CD4-positive, alpha-beta memory T cell (primary cell): Measurements from ENCODE around the gene SHQ1. TPM values are rescaled to one million over a fixed set of nuclear protein-coding genes. Genes with fewer than 3 reads are reported as not detected.

Experiments used
- CTCF ChIA-PET: fragments of 350-600 bp; sonication (Branson Sonifier 250); formaldehyde crosslinking; loops from one replicate; lab custom pipeline; 2021; ENCODE audit warnings: inconsistent platforms; ENCODE audit not compliant: partially characterized antibody; lab: Charles Lee
- POLR2A ChIA-PET: fragments of 350-600 bp; sonication (Branson Sonifier 250); formaldehyde crosslinking; loops from one replicate; lab custom pipeline; 2021; ENCODE audit not compliant: partially characterized antibody; lab: Charles Lee
- DNase-seq, 5 donors: peaks; one replicate each; pipeline versions ENCODE4 v3.0.0 to v3.0.0-alpha.2; 2020 to 2022; ENCODE audit warnings: mixed read lengths in 1 of 5
- H3K27ac ChIP-seq: one replicate; pipeline ENCODE4 v1.7.0; 2013; ENCODE audit warnings: low read depth, low read length
- H3K27me3 ChIP-seq: 2 replicates; pipeline ENCODE4 v1.7.0; 2013; ENCODE audit warnings: mild to moderate bottlenecking, low read length, moderate library complexity; ENCODE audit not compliant: insufficient read depth
- H3K36me3 ChIP-seq: 2 replicates; pipeline ENCODE4 v1.7.0; 2013; ENCODE audit warnings: mild to moderate bottlenecking, low read length, moderate library complexity; ENCODE audit not compliant: insufficient read depth
- H3K4me1 ChIP-seq: 2 replicates; pipeline ENCODE4 v1.7.0; 2013; ENCODE audit warnings: mild to moderate bottlenecking, low read length, moderate library complexity; ENCODE audit not compliant: insufficient read depth
- H3K4me3 ChIP-seq, 2 donors: one replicate each; pipeline ENCODE4 v1.7.0; 2013; ENCODE audit warnings: low read length in 2 of 2, mild to moderate bottlenecking in 1 of 2
- H3K9me3 ChIP-seq, 2 donors: one replicate each; pipeline ENCODE4 v1.7.0; 2013; ENCODE audit warnings: low read length in 2 of 2, control low read depth in 1 of 2; ENCODE audit not compliant: control insufficient read depth in 1 of 2
- H3K27ac Mint-ChIP-seq, 7 donors: one replicate each; pipeline ENCODE4 v1.8.0; 2020 to 2021; ENCODE audit warnings: mixed read lengths in 7 of 7, mild to moderate bottlenecking in 6 of 7, inconsistent platforms in 3 of 7, moderate library complexity in 3 of 7
- H3K27me3 Mint-ChIP-seq, 2 donors: one replicate each; pipeline ENCODE4 v1.8.0; 2020 to 2021; ENCODE audit warnings: mixed read lengths in 2 of 2
- H3K36me3 Mint-ChIP-seq, 2 donors: one replicate each; pipeline ENCODE4 v1.8.0; 2020 to 2021; ENCODE audit warnings: mixed read lengths in 2 of 2, inconsistent platforms in 1 of 2, mild to moderate bottlenecking in 1 of 2
- H3K4me1 Mint-ChIP-seq, 4 donors: one replicate each; pipeline ENCODE4 v1.8.0; 2020 to 2021; ENCODE audit warnings: mixed read lengths in 4 of 4, mild to moderate bottlenecking in 1 of 4
- H3K4me3 Mint-ChIP-seq, 8 donors: one replicate each; pipeline ENCODE4 v1.8.0; 2020 to 2021; ENCODE audit warnings: mixed read lengths in 8 of 8, mild to moderate bottlenecking in 7 of 8, moderate library complexity in 6 of 8, inconsistent platforms in 3 of 8
- H3K9me3 Mint-ChIP-seq, 8 donors: one replicate each; pipeline ENCODE4 v1.8.0; 2020 to 2021; ENCODE audit warnings: mixed read lengths in 8 of 8, mild to moderate bottlenecking in 5 of 8, inconsistent platforms in 3 of 8, moderate library complexity in 1 of 8
- intact Hi-C: fragments of 100-400 bp; cut with micrococcal nuclease; formaldehyde crosslinking; loops from one replicate; pipeline ENCODE4 v1.15.1; 2023
- polyA plus RNA-seq, 2 donors: library from polyadenylated mRNA; unstranded; fragments of 300-500 nt; fragmentation: Illumina TruSeq; gene quantifications; one replicate each; pipeline ENCODE4 v1.2.3, GENCODE V29; 2021
- total RNA-seq, 2 experiments: library from RNA; stranded (reverse); gene quantifications; one replicate each; pipeline ENCODE4 v1.2.3, GENCODE V29; 2021

Gene SHQ1
- total and polyA plus RNA-seq, 4 experiments from 2014 or later, result 6.6 to 31.2 (median 26.1) TPM

GRCh38 chr3:72812201-72812600, 36.0 kb downstream of the SHQ1 start:
- no peaks in the 10 kb centered on the region for H3K36me3 ChIP-seq
- ChIA-PET CTCF (interaction anchor here (1.0 to 3.8 kb wide), 3 partner anchors 10 to 937 kb away, joined by 3 to 28 read pairs (median 22); no protein-coding TSS in a partner anchor), POLR2A (interaction anchor here (1.5 kb wide), 1 partner anchor 8 kb away, joined by 3 read pairs; no protein-coding TSS in a partner anchor)
- no peaks in the 10 kb centered on the region for H3K27me3 ChIP-seq
- no peak overlapping the region for H3K4me3 ChIP-seq
- intact Hi-C loops, result no loop called here
- H3K9me3 ChIP-seq, result no peaks in the 10 kb centered on the region
- H3K4me1 ChIP-seq, result no peaks in the 10 kb centered on the region
- Mint-ChIP-seq H3K4me1 (no peaks in the 10 kb centered on the region), H3K9me3 (no peaks in the 10 kb centered on the region), H3K27me3 (no peaks in the 10 kb centered on the region), H3K4me3 (no peak overlapping the region), H3K36me3 (peaks cover 55 to 61% of the 10 kb centered on the region in 2 donors), H3K27ac (no peak overlapping the region)
- no peak overlapping the region for H3K27ac ChIP-seq
- DNase-seq, result no peak

DNA sequence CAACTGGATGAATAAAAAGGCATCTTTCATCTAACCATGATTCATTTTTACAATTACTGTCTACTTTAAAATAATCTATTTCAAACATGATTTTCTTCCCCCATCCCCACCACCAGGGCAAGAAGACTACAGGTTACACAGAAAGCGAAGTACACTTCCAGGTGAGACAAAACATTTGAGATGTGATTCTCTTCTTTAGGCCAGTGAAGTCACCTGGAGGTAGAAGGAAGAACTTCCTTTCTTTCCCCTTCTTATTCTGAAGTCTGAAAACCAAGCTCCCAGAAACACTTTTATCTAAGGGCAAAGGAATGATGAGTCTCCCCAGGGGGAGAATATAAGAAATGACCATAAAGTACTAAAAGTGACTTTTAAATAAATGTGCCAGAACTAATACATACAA, 36.7 kb downstream of the SHQ1 start:
- Histone ChIP-seq H3K4me3 (no peak overlapping the region), H3K9me3 (no peaks in the 10 kb centered on the region), H3K27me3 (no peaks in the 10 kb centered on the region), H3K36me3 (no peaks in the 10 kb centered on the region), H3K4me1 (no peaks in the 10 kb centered on the region), H3K27ac (no peak overlapping the region)
- CTCF ChIA-PET, result interaction anchor here (0.7 to 3.8 kb wide), 3 partner anchors 10 to 936 kb away, joined by 3 to 28 read pairs (median 22); no protein-coding TSS in a partner anchor
- intact Hi-C loops, result no loop called here
- no peak for DNase-seq
- POLR2A ChIA-PET, result interaction anchor here (1.5 to 1.6 kb wide), 2 partner anchors 9 to 72 kb away, joined by 3 to 4 read pairs; no protein-coding TSS in a partner anchor
- no peak overlapping the region for H3K27ac Mint-ChIP-seq
- H3K9me3 Mint-ChIP-seq, result no peaks in the 10 kb centered on the region
- no peaks in the 10 kb centered on the region for H3K27me3 Mint-ChIP-seq
- no peaks in the 10 kb centered on the region for H3K4me1 Mint-ChIP-seq
- H3K36me3 Mint-ChIP-seq, result peaks cover 56 to 62% of the 10 kb centered on the region in 2 donors
- H3K4me3 Mint-ChIP-seq, result no peak overlapping the region

- Mint-ChIP-seq H3K27ac (no peak overlapping the region), H3K27me3 (no peaks in the 10 kb centered on the region), H3K4me1 (no peaks in the 10 kb centered on the region), H3K36me3 (peaks cover 55 to 59% of the 10 kb centered on the region in 2 donors), H3K9me3 (no peaks in the 10 kb centered on the region), H3K4me3 (no peak overlapping the region)
- intact Hi-C loops, result no loop called here
- H3K4me1 ChIP-seq, result no peaks in the 10 kb centered on the region
- H3K36me3 ChIP-seq, result no peaks in the 10 kb centered on the region
- H3K27me3 ChIP-seq, result no peaks in the 10 kb centered on the region
- no peak overlapping the region for H3K27ac ChIP-seq
- POLR2A ChIA-PET, result interaction anchor here (1.5 to 1.6 kb wide), 2 partner anchors 10 to 72 kb away, joined by 3 to 4 read pairs; no protein-coding TSS in a partner anchor
- H3K4me3 ChIP-seq, result no peak overlapping the region
- H3K9me3 ChIP-seq, result no peaks in the 10 kb centered on the region
- CTCF ChIA-PET, result interaction anchor here (0.7 to 3.8 kb wide), 3 partner anchors 11 to 935 kb away, joined by 3 to 28 read pairs (median 22); no protein-coding TSS in a partner anchor
- no peak for DNase-seq
Measured at GRCh38 chr3:72810659-72811434, 37.4 kb downstream of the SHQ1 start.

DNA sequence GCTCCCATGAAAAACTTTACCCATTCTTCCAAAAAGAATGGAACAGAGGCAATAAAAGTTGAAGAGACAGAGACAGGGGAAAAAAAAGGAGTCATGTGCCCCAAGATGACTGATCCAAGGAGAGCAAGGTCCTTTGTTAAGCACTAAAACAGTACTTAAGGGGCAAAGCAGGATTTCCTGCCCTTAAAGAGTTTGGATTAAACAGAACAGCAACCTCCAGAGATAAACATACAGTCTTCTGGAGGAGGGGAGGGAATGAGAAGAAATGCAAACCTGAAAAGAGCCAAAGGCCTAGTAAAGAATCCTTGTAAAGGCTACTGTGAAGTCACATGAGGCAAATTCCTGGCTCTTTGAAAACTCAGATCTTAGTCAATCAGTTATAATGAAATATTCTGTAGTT, 38.2 kb downstream of the SHQ1 start:
- Histone ChIP-seq H3K27ac (no peak overlapping the region), H3K4me3 (no peak overlapping the region), H3K9me3 (no peaks in the 10 kb centered on the region), H3K27me3 (no peaks in the 10 kb centered on the region), H3K36me3 (no peaks in the 10 kb centered on the region), H3K4me1 (no peaks in the 10 kb centered on the region)
- POLR2A ChIA-PET, result interaction anchor here (1.6 kb wide), 1 partner anchor 71 kb away, joined by 4 read pairs; no protein-coding TSS in a partner anchor
- Mint-ChIP-seq H3K27ac (no peak overlapping the region), H3K4me3 (no peak overlapping the region), H3K4me1 (no peaks in the 10 kb centered on the region), H3K9me3 (no peaks in the 10 kb centered on the region), H3K36me3 (peaks cover 48 to 53% of the 10 kb centered on the region in 2 donors), H3K27me3 (no peaks in the 10 kb centered on the region)
- intact Hi-C loops, result no loop called here
- DNase-seq, result no peak
- CTCF ChIA-PET, result interaction anchor here (3.5 to 3.8 kb wide), 2 partner anchors 12 to 144 kb away, joined by 22 to 28 read pairs; no protein-coding TSS in a partner anchor

GRCh38 chr3:72804361-72804760, 43.9 kb downstream of the SHQ1 start:
- Mint-ChIP-seq H3K36me3 (peaks cover 20 to 34% of the 10 kb centered on the region in 2 donors), H3K4me3 (no peak overlapping the region), H3K27ac (no peak overlapping the region), H3K9me3 (no peaks in the 10 kb centered on the region), H3K27me3 (no peaks in the 10 kb centered on the region), H3K4me1 (peaks cover 0 to 8% (median 4%) of the 10 kb centered on the region in 4 donors)
- Histone ChIP-seq H3K27ac (no peak overlapping the region), H3K4me3 (no peak overlapping the region), H3K27me3 (no peaks in the 10 kb centered on the region), H3K9me3 (no peaks in the 10 kb centered on the region), H3K36me3 (no peaks in the 10 kb centered on the region), H3K4me1 (no peaks in the 10 kb centered on the region)
- DNase-seq, result no peak
- ChIA-PET CTCF (no interaction called here), POLR2A (no interaction called here)
- intact Hi-C loops, result no loop called here

GRCh38 chr3:72803573-72803972, 44.7 kb downstream of the SHQ1 start:
- POLR2A ChIA-PET, result no interaction called here

GRCh38 chr3:72802001-72802400, 46.2 kb downstream of the SHQ1 start:
- Mint-ChIP-seq H3K27ac (no peak overlapping the region), H3K36me3 (peaks cover 13 to 31% of the 10 kb centered on the region in 2 donors), H3K4me3 (no peak overlapping the region), H3K4me1 (peaks cover 2 to 8% (median 4%) of the 10 kb centered on the region in 4 donors), H3K9me3 (no peaks in the 10 kb centered on the region), H3K27me3 (no peaks in the 10 kb centered on the region)
- no peaks in the 10 kb centered on the region for H3K4me1 ChIP-seq
- no peak for DNase-seq
- ChIA-PET POLR2A (no interaction called here), CTCF (interaction anchor here (0.9 kb wide), 1 partner anchor 136 kb away, joined by 3 read pairs; no protein-coding TSS in a partner anchor)
- H3K27ac ChIP-seq, result no peak overlapping the region
- no peaks in the 10 kb centered on the region for H3K9me3 ChIP-seq
- H3K4me3 ChIP-seq, result no peak overlapping the region
- no peaks in the 10 kb centered on the region for H3K27me3 ChIP-seq
- no peaks in the 10 kb centered on the region for H3K36me3 ChIP-seq
- intact Hi-C loops, result no loop called here

More at GRCh38 chr3:72803573-72803972, 44.7 kb downstream of the SHQ1 start:
- no peaks in the 10 kb centered on the region for H3K9me3 ChIP-seq
- H3K4me1 Mint-ChIP-seq, result peaks cover 0 to 8% (median 4%) of the 10 kb centered on the region in 4 donors
- H3K9me3 Mint-ChIP-seq, result no peaks in the 10 kb centered on the region
- CTCF ChIA-PET, result interaction anchor here (1.5 kb wide), 1 partner anchor 137 kb away, joined by 7 read pairs; no protein-coding TSS in a partner anchor
- no peak overlapping the region for H3K27ac Mint-ChIP-seq
- H3K4me3 Mint-ChIP-seq, result no peak overlapping the region
- no peaks in the 10 kb centered on the region for H3K4me1 ChIP-seq
- intact Hi-C loops, result no loop called here
- H3K27ac ChIP-seq, result no peak overlapping the region
- no peaks in the 10 kb centered on the region for H3K27me3 ChIP-seq
- no peaks in the 10 kb centered on the region for H3K36me3 ChIP-seq
- no peak overlapping the region for H3K4me3 ChIP-seq
- no peaks in the 10 kb centered on the region for H3K27me3 Mint-ChIP-seq
- DNase-seq, result no peak
- H3K36me3 Mint-ChIP-seq, result peaks cover 16 to 29% of the 10 kb centered on the region in 2 donors
